Activated CD4-positive, alpha-beta T cell treated with anti-CD3 and anti-CD28 coated beads, Interleukin-2, amount 10 ng/mL, durations not matched to agents 7 days and 5 days (primary cell): ENCODE data around the gene DNAH8. TPM values are rescaled to one million over a fixed set of nuclear protein-coding genes. Genes with fewer than 3 reads are reported as not detected.

Source experiments
- CTCF ChIA-PET: fragments of 350-600 bp; sonication (Branson Sonifier 250); formaldehyde crosslinking; loops from one replicate; lab custom pipeline; 2021; ENCODE audit warnings: antibody characterized with exemption; lab: Charles Lee
- POLR2A ChIA-PET: fragments of 350-600 bp; sonication (Branson Sonifier 250); formaldehyde crosslinking; loops from one replicate; lab custom pipeline; 2021; ENCODE audit warnings: antibody characterized with exemption; lab: Charles Lee
- DNase-seq: peaks from one replicate; pipeline ENCODE4 v3.0.0-alpha.2; 2020
- H3K27ac Mint-ChIP-seq: one replicate; pipeline ENCODE4 v1.8.0; 2021; ENCODE audit warnings: mild to moderate bottlenecking, moderate library complexity, mixed read lengths
- H3K27me3 Mint-ChIP-seq: one replicate; pipeline ENCODE4 v1.8.0; 2021; ENCODE audit warnings: mixed read lengths
- H3K36me3 Mint-ChIP-seq: one replicate; pipeline ENCODE4 v1.8.0; 2021; ENCODE audit warnings: low read depth, mixed read lengths
- H3K4me1 Mint-ChIP-seq: one replicate; pipeline ENCODE4 v1.8.0; 2021; ENCODE audit warnings: mixed read lengths
- H3K4me3 Mint-ChIP-seq: one replicate; pipeline ENCODE4 v1.8.0; 2021; ENCODE audit warnings: mild to moderate bottlenecking, moderate library complexity, mixed read lengths
- H3K9me3 Mint-ChIP-seq: one replicate; pipeline ENCODE4 v1.8.0; 2021; ENCODE audit warnings: mixed read lengths
- total RNA-seq, 2 experiments: library from RNA; stranded (reverse); gene quantifications; one replicate each; pipeline ENCODE4 v1.2.3, GENCODE V29; 2021

DNAH8 gene
- total RNA-seq = under 1 TPM; 0.07 to 0.10 TPM

GRCh38 chr6:38715016-38715689 is at the start of gene DNAH8:
Gene DNAH8 (plus strand): TSS chr6:38715311. CDS start chr6:38722810, 7,499 bp downstream.
- Mint-ChIP-seq H3K36me3 (peaks cover 4% of the 10 kb centered on the region), H3K4me3 (peak within 1 kb of the TSS; percentile 34), H3K4me1 (peaks cover 38% of the 10 kb centered on the region), H3K9me3 (peaks cover 4% of the 10 kb centered on the region), H3K27me3 (peaks cover 28% of the 10 kb centered on the region), H3K27ac (peak within 1 kb of the TSS; percentile 93)
- DNase-seq = peak; percentile 12
- POLR2A ChIA-PET = no interaction called here
- CTCF ChIA-PET = interaction anchor here (3.2 kb wide), 1 partner anchor 11 kb away, joined by 23 read pairs; the partner anchor contains the start of gene GLO1

DNA sequence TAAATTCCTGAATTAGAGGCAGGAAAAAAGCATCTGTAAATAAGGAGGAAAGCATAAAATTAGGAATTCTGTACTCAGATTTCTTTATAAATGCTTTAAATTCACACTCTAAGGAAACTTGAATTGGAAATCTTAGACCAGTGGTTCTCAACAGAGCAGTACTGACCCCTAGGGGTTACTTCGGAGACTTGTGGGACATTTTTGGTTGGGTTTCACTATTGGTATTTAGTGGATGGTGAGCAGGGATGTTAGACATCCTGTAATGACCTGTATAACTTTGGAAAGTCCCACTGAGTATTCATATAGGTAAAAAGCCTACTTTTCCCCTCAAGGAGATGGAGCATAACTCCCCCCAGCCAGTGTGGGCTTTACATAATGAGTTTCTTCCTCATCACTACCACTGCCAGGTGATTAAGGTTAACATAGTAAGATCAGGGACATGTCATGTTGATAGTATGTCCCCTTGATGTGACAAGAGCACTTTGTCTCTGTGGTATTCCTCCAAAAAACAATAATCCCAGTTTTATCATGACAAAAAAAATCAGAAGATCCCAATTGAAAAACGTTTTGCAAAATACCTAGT is 43.1 kb upstream of the DNAH8 start:
- Mint-ChIP-seq H3K27me3 (no peaks in the 10 kb centered on the region), H3K4me3 (no peak overlapping the region), H3K4me1 (peaks cover 24% of the 10 kb centered on the region), H3K9me3 (no peaks in the 10 kb centered on the region), H3K36me3 (peaks cover 34% of the 10 kb centered on the region), H3K27ac (no peak overlapping the region)
- DNase-seq = peak; percentile 45
- ChIA-PET CTCF (interaction anchor here (1.2 kb wide), 1 partner anchor 14 kb away, joined by 3 read pairs; no protein-coding TSS in a partner anchor), POLR2A (no interaction called here)

- H3K4me1 Mint-ChIP-seq = peaks cover 30% of the 10 kb centered on the region
- ChIA-PET POLR2A (no interaction called here), CTCF (interaction anchor here (0.5 to 1.3 kb wide), 4 partner anchors 16 to 32 kb away, joined by 3 read pairs; no protein-coding TSS in a partner anchor)
- H3K4me3 Mint-ChIP-seq = no peak overlapping the region
- no peaks in the 10 kb centered on the region for H3K27me3 Mint-ChIP-seq
- no peak overlapping the region for H3K27ac Mint-ChIP-seq
- peaks cover 42% of the 10 kb centered on the region for H3K36me3 Mint-ChIP-seq
- H3K9me3 Mint-ChIP-seq = no peaks in the 10 kb centered on the region
- DNase-seq = peak; percentile 8
These were observed 41.5 kb upstream of the DNAH8 start for GRCh38 chr6:38673397-38674165.

GRCh38 chr6:38676236-38676973 is 38.7 kb upstream of the DNAH8 start:
- ChIA-PET POLR2A (no interaction called here), CTCF (interaction anchor here (1.0 kb wide), 1 partner anchor 9 kb away, joined by 4 read pairs; no protein-coding TSS in a partner anchor)
- no peaks in the 10 kb centered on the region for H3K27me3 Mint-ChIP-seq
- no peaks in the 10 kb centered on the region for H3K9me3 Mint-ChIP-seq
- H3K4me1 Mint-ChIP-seq = peaks cover 30% of the 10 kb centered on the region
- DNase-seq = no peak
- no peak overlapping the region for H3K27ac Mint-ChIP-seq
- no peak overlapping the region for H3K4me3 Mint-ChIP-seq
- peaks cover 50% of the 10 kb centered on the region for H3K36me3 Mint-ChIP-seq

DNA sequence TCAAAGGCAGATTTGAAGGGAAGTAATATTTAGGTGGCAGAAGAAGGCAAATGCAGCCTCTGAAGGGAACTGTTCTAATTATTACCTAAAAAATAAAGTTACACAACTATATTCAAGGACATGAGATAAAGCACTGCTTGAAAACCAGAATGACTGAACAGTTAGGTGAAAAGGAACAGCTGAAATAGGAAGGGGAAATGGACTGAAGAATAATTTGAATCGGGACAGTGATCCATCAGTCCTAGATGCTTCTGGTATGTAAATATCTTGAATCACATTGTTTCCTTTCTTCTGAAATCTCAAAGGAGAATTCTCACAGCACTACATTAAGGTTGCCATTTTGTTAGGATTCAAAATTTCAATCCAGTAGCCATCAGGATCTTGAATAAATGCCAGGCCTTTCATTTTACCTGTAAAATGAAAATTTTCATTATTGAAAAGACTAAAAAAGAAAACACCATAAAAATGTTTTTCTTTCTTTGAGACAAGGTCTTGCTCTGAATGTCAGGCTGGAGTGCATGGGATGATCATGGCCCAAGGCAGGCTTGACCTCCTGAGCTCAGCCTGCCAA is 38.1 kb upstream of the DNAH8 start:
- H3K27ac Mint-ChIP-seq = no peak overlapping the region
- no peak for DNase-seq
- no peaks in the 10 kb centered on the region for H3K9me3 Mint-ChIP-seq
- POLR2A ChIA-PET = no interaction called here
- H3K27me3 Mint-ChIP-seq = no peaks in the 10 kb centered on the region
- peaks cover 28% of the 10 kb centered on the region for H3K4me1 Mint-ChIP-seq
- H3K4me3 Mint-ChIP-seq = no peak overlapping the region
- CTCF ChIA-PET = interaction anchor here (1.0 kb wide), 1 partner anchor 9 kb away, joined by 4 read pairs; no protein-coding TSS in a partner anchor
- peaks cover 56% of the 10 kb centered on the region for H3K36me3 Mint-ChIP-seq

GRCh38 chr6:38678178-38678760 is 36.8 kb upstream of the DNAH8 start:
- ChIA-PET POLR2A (no interaction called here), CTCF (interaction anchor here (0.9 to 2.0 kb wide), 2 partner anchors 9 to 10 kb away, joined by 3 to 4 read pairs; no protein-coding TSS in a partner anchor)
- peaks cover 24% of the 10 kb centered on the region for H3K4me1 Mint-ChIP-seq
- H3K27ac Mint-ChIP-seq = no peak overlapping the region
- no peak for DNase-seq
- H3K27me3 Mint-ChIP-seq = no peaks in the 10 kb centered on the region
- no peaks in the 10 kb centered on the region for H3K9me3 Mint-ChIP-seq
- no peak overlapping the region for H3K4me3 Mint-ChIP-seq
- peaks cover 61% of the 10 kb centered on the region for H3K36me3 Mint-ChIP-seq

DNA sequence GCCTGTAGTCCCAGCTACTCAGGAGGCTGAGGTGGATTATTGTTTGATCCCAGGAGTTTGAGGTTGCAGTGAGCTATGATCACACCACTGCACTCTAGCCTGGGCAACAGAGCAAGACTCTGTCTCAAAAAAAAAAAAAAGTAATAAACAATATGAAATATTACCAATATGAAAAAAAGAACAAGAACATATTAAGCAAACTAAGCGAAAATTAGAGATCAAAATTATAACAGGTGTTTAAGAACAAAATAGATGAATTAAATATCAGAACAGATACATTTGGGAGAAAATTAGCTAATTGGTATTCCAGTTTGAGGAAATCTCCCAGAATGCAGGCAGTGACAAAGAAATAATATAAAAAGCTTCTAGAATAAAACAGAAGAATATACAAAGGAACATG is 35.4 kb upstream of the DNAH8 start:
- no peaks in the 10 kb centered on the region for H3K9me3 Mint-ChIP-seq
- no peak overlapping the region for H3K4me3 Mint-ChIP-seq
- H3K27me3 Mint-ChIP-seq = no peaks in the 10 kb centered on the region
- H3K27ac Mint-ChIP-seq = no peak overlapping the region
- peaks cover 54% of the 10 kb centered on the region for H3K36me3 Mint-ChIP-seq
- H3K4me1 Mint-ChIP-seq = peaks cover 10% of the 10 kb centered on the region
- DNase-seq = no peak
- ChIA-PET CTCF (interaction anchor here (2.0 kb wide), 1 partner anchor 8 kb away, joined by 4 read pairs; no protein-coding TSS in a partner anchor), POLR2A (no interaction called here)

GRCh38 chr6:38681850-38682249 is 33.3 kb upstream of the DNAH8 start:
- H3K27me3 Mint-ChIP-seq = no peaks in the 10 kb centered on the region
- H3K27ac Mint-ChIP-seq = no peak overlapping the region
- peaks cover 38% of the 10 kb centered on the region for H3K36me3 Mint-ChIP-seq
- no peak overlapping the region for H3K4me3 Mint-ChIP-seq
- ChIA-PET CTCF (no interaction called here), POLR2A (no interaction called here)
- no peaks in the 10 kb centered on the region for H3K9me3 Mint-ChIP-seq
- H3K4me1 Mint-ChIP-seq = peaks cover 15% of the 10 kb centered on the region
- DNase-seq = no peak

GRCh38 chr6:38684237-38684636 is 30.9 kb upstream of the DNAH8 start:
- POLR2A ChIA-PET = no interaction called here
- Mint-ChIP-seq H3K36me3 (peaks cover 32% of the 10 kb centered on the region), H3K27ac (no peak overlapping the region), H3K27me3 (no peaks in the 10 kb centered on the region), H3K4me1 (peaks cover 19% of the 10 kb centered on the region), H3K4me3 (no peak overlapping the region), H3K9me3 (no peaks in the 10 kb centered on the region)
- no peak for DNase-seq
- CTCF ChIA-PET = interaction anchor here (1.1 kb wide), 1 partner anchor 19 kb away, joined by 4 read pairs; the partner anchor contains the start of gene GLO1

- Mint-ChIP-seq H3K36me3 (peaks cover 32% of the 10 kb centered on the region), H3K27me3 (no peaks in the 10 kb centered on the region), H3K4me1 (peaks cover 22% of the 10 kb centered on the region), H3K4me3 (no peak overlapping the region), H3K9me3 (no peaks in the 10 kb centered on the region), H3K27ac (no peak overlapping the region)
- DNase-seq = no peak
- POLR2A ChIA-PET = no interaction called here
- CTCF ChIA-PET = interaction anchor here (1.1 kb wide), 1 partner anchor 18 kb away, joined by 4 read pairs; the partner anchor contains the start of gene GLO1
These were observed 30.2 kb upstream of the DNAH8 start for GRCh38 chr6:38684904-38685303.

DNA sequence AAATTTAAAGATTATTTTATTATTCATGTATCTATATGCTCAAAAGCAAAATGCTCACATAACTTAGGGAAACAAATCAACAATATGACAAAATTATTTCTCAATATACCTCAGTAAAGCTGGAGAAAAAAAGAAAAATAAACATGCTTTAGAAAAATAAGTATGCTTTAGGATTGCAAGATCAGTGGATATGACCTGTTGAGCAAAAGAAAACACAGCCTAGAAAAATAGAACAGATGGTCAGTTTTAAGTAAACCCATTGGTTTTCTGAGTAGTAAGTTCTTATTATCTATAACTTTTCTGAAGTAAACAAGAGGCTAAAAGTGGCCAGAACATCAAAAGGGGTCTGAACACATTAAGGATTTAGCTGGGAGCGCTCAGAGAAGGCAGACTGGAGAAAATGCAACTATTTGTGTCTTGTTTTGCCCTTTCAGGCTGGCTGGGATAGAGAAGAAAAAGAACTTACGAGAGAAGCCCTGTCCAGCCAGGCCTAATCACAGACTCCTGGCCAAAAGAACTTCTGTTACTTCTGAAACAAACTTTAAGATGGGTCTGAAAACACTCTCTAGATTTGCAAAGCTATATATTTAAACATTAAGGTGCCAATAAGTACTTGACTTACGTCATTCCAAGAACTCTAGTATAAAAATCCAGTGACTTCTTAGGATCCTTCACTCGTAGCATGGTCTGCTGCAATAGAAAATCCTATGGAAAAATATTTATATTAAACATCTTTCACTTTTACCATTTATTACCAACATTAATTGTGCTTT is 28.7 kb upstream of the DNAH8 start:
- no peak for DNase-seq
- CTCF ChIA-PET = interaction anchor here (0.8 to 1.0 kb wide), 2 partner anchors 8 to 10 kb away, joined by 3 to 4 read pairs; no protein-coding TSS in a partner anchor
- no peak overlapping the region for H3K4me3 Mint-ChIP-seq
- no peak overlapping the region for H3K27ac Mint-ChIP-seq
- POLR2A ChIA-PET = no interaction called here
- peaks cover 30% of the 10 kb centered on the region for H3K36me3 Mint-ChIP-seq
- H3K9me3 Mint-ChIP-seq = no peaks in the 10 kb centered on the region
- H3K27me3 Mint-ChIP-seq = no peaks in the 10 kb centered on the region
- peaks cover 22% of the 10 kb centered on the region for H3K4me1 Mint-ChIP-seq
